ENCODE measurements around the gene CRTC1. TPM values are rescaled to one million over a fixed set of nuclear protein-coding genes. Genes with fewer than 3 reads are reported as not detected.

CRTC1 gene
- total and polyA plus RNA-seq, 9 of the 15 experiments (the other 6 are each of a cell fraction or from before 2014, with no cell fraction given): 0.25 to 3.8 (median 1.2) TPM; not detected in 2

DNA sequence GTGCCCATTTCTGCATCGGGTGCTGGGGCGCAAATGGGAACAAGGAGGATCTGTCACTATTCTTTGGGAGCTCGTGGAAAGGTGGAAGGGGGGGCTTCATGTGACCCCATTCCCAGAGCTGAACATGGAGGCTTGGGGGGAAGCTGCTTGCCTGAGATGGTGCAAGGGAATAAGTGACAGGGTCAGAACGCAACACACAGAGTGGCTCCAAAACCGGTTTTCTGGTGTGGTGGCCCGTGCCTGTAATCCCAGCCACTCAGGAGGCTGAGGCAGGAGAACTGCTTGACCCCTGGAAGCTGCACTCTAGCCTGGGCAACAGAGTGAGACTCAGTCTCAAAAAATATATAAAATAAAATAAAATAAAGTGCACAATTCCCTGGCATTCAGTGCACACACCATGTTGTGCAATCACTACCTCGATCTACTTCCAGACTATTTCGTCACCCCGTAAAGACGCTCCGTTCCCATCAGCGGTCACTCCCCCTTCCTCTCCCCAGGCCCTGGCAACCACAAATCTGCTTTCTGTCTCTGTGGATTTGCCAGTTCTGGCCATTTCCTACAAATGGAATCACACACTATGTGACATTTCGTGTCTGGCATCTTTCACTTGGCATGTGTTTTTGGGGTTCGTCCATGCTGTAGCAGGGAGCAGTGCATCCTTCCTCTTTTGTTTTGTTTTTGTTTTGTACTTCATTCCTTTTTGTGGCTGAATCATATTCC, 125.8 kb downstream of the CRTC1 start:
- peak; percentile 31; the same call in 1 of the 3 replicates for ATAC-seq
- no peak overlapping the region for H3K4me3 ChIP-seq
- in situ Hi-C loops (cut with MboI): no loop called here
- no peak for FAIRE-seq
- no peaks in the 10 kb centered on the region for H3K36me3 ChIP-seq (ENCODE audit: control insufficient read depth, insufficient read depth, low read length)
- H2AFZ ChIP-seq (ENCODE audit: low read depth, low read length): no peak overlapping the region
- no peaks in the 10 kb centered on the region for H3K9me3 ChIP-seq (replicated peaks; ENCODE audit: control insufficient read depth, insufficient read depth, low read depth, low read length)
- ChIA-PET POLR2A (interaction anchor here (0.5 to 0.6 kb wide), 3 partner anchors 10 to 530 kb away, joined by 3 read pairs; no protein-coding TSS in a partner anchor), CTCF (ENCODE audit: low intra/inter-chr PET ratio) (no interaction called here)
- no peaks in the 10 kb centered on the region for H3K79me2 ChIP-seq (ENCODE audit: control insufficient read depth, insufficient read depth, low read length)
- peaks cover 11% of the 10 kb centered on the region; the same call in 1 of the 2 replicates for H4K20me1 ChIP-seq (replicated peaks; ENCODE audit: control insufficient read depth, insufficient read depth, low read length)
- H3K9me1 ChIP-seq (ENCODE audit: control insufficient read depth, insufficient read depth, low read length): peaks cover 4% of the 10 kb centered on the region
- H3K27me3 ChIP-seq (ENCODE audit: control insufficient read depth in 2 of 2, insufficient read depth in 2 of 2, low read length in 2 of 2): peaks cover 36 to 54% of the 10 kb centered on the region in 2 experiments
- intact Hi-C loops (cut with micrococcal nuclease): no loop called here
- H3K4me2 ChIP-seq (ENCODE audit: insufficient read depth, low read length): no peak overlapping the region
- DNase-seq (ENCODE audit: extremely low read depth in 1 of 4, low spot score in 3 of 4): no peak
- 3% methylated on average over 14 of the region's 14 CpGs for WGBS (ENCODE audit: insufficient coverage, low coverage, missing lambda C conversion rate)
- H3K9ac ChIP-seq (ENCODE audit: insufficient read depth in 1 of 2, low read depth in 2 of 2, low read length in 2 of 2): no peak overlapping the region
- no TSS peak for BruUV-seq (replicated peaks)
- peaks cover 0 to 4% of the 10 kb centered on the region in 2 experiments; a peak in 2 of 5 replicates for H3K4me1 ChIP-seq (replicated peaks in 1 of 2; ENCODE audit: control insufficient read depth in 2 of 2, insufficient read depth in 2 of 2, low read length in 2 of 2)
- H3K27ac ChIP-seq (ENCODE audit: extremely low read depth, low read depth, low read length): no peak overlapping the region
- no peak for TF ChIP-seq NR4A1 (CRISPR knock-in tag; IDR thresholded peaks at IDR 0.05)
- TF ChIP-seq NR4A1 (tag; IDR thresholded peaks at IDR 0.05): no peak
- peak; percentile 22 to 29; a peak in 2 of 4 replicates for TF ChIP-seq TRIM24 (IDR thresholded peaks at IDR 0.05)
- no peak for TF ChIP-seq NCOA6 (IDR thresholded peaks at IDR 0.05)
- TF ChIP-seq SMAD4 (CRISPR knock-in tag; conservative IDR thresholded peaks at IDR 0.05): no peak
- TF ChIP-seq KAT8 (IDR thresholded peaks at IDR 0.05; ENCODE audit: low read depth): no peak
- TF ChIP-seq, protein P1, sequence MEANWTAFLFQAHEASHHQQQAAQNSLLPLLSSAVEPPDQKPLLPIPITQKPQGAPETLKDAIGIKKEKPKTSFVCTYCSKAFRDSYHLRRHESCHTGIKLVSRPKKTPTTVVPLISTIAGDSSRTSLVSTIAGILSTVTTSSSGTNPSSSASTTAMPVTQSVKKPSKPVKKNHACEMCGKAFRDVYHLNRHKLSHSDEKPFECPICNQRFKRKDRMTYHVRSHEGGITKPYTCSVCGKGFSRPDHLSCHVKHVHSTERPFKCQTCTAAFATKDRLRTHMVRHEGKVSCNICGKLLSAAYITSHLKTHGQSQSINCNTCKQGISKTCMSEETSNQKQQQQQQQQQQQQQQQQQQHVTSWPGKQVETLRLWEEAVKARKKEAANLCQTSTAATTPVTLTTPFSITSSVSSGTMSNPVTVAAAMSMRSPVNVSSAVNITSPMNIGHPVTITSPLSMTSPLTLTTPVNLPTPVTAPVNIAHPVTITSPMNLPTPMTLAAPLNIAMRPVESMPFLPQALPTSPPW (CRISPR knock-in tag; IDR thresholded peaks at IDR 0.05): peak; percentile 49
- TF ChIP-seq NFXL1 (CRISPR knock-in tag; IDR thresholded peaks at IDR 0.05): no peak
- no peak for TF ChIP-seq HLTF (IDR thresholded peaks at IDR 0.05)
- TF ChIP-seq, protein P2, sequence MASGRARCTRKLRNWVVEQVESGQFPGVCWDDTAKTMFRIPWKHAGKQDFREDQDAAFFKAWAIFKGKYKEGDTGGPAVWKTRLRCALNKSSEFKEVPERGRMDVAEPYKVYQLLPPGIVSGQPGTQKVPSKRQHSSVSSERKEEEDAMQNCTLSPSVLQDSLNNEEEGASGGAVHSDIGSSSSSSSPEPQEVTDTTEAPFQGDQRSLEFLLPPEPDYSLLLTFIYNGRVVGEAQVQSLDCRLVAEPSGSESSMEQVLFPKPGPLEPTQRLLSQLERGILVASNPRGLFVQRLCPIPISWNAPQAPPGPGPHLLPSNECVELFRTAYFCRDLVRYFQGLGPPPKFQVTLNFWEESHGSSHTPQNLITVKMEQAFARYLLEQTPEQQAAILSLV (tag; IDR thresholded peaks at IDR 0.05): peak; percentile 18; the same call in 1 of the 2 replicates
- TF ChIP-seq ADNP (tag; IDR thresholded peaks at IDR 0.05): no peak
- TF ChIP-seq, protein P3, sequence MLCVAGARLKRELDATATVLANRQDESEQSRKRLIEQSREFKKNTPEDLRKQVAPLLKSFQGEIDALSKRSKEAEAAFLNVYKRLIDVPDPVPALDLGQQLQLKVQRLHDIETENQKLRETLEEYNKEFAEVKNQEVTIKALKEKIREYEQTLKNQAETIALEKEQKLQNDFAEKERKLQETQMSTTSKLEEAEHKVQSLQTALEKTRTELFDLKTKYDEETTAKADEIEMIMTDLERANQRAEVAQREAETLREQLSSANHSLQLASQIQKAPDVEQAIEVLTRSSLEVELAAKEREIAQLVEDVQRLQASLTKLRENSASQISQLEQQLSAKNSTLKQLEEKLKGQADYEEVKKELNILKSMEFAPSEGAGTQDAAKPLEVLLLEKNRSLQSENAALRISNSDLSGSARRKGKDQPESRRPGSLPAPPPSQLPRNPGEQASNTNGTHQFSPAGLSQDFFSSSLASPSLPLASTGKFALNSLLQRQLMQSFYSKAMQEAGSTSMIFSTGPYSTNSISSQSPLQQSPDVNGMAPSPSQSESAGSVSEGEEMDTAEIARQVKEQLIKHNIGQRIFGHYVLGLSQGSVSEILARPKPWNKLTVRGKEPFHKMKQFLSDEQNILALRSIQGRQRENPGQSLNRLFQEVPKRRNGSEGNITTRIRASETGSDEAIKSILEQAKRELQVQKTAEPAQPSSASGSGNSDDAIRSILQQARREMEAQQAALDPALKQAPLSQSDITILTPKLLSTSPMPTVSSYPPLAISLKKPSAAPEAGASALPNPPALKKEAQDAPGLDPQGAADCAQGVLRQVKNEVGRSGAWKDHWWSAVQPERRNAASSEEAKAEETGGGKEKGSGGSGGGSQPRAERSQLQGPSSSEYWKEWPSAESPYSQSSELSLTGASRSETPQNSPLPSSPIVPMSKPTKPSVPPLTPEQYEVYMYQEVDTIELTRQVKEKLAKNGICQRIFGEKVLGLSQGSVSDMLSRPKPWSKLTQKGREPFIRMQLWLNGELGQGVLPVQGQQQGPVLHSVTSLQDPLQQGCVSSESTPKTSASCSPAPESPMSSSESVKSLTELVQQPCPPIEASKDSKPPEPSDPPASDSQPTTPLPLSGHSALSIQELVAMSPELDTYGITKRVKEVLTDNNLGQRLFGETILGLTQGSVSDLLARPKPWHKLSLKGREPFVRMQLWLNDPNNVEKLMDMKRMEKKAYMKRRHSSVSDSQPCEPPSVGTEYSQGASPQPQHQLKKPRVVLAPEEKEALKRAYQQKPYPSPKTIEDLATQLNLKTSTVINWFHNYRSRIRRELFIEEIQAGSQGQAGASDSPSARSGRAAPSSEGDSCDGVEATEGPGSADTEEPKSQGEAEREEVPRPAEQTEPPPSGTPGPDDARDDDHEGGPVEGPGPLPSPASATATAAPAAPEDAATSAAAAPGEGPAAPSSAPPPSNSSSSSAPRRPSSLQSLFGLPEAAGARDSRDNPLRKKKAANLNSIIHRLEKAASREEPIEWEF (CRISPR knock-in tag; IDR thresholded peaks at IDR 0.05): no peak
- TF ChIP-seq SIX5 (IDR thresholded peaks at IDR 0.05; ENCODE audit: borderline replicate concordance in 1 of 2, insufficient read depth in 1 of 2, low read depth in 1 of 2, low read length in 2 of 2): no peak

Measured in K562 (cell line).